ENCODE measurements around the gene PTGES2.

DNA sequence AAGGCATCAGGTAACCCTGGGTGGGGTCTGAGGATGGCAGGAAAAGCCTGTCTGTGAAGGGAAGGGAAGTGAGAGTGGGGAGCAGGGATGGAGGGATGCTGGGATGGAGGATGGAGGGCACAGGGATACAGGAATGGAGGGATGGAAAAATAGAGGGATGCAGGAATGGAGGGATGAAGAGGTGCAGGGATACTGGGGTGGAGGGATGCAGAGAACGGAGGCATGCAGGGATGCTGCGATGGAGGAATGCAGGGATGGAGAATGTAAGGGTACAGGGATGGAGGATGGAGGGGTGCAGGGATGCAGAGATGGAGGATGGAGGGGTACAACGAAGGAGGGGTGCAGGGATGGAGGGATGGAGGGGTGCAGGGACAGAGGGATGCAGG is 9.1 kb downstream of the PTGES2 start:
- TF ChIP-seq, protein P1, sequence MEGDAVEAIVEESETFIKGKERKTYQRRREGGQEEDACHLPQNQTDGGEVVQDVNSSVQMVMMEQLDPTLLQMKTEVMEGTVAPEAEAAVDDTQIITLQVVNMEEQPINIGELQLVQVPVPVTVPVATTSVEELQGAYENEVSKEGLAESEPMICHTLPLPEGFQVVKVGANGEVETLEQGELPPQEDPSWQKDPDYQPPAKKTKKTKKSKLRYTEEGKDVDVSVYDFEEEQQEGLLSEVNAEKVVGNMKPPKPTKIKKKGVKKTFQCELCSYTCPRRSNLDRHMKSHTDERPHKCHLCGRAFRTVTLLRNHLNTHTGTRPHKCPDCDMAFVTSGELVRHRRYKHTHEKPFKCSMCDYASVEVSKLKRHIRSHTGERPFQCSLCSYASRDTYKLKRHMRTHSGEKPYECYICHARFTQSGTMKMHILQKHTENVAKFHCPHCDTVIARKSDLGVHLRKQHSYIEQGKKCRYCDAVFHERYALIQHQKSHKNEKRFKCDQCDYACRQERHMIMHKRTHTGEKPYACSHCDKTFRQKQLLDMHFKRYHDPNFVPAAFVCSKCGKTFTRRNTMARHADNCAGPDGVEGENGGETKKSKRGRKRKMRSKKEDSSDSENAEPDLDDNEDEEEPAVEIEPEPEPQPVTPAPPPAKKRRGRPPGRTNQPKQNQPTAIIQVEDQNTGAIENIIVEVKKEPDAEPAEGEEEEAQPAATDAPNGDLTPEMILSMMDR (conservative IDR thresholded peaks at IDR 0.05; ENCODE audit: low read length) = no peak
- no peak for TF ChIP-seq EZH2phosphoT487 (IDR thresholded peaks at IDR 0.05; ENCODE audit: borderline replicate concordance, low read depth, low read length)
